GM19324 (cell line): ENCODE data around the gene RIOX2.

Experiments used
- ATAC-seq: cut with Tn5 transposase; IDR thresholded peaks from one replicate; pipeline ENCODE4 v1.9.1; 2021; ENCODE audit warnings: mild to moderate bottlenecking, moderate library complexity; ENCODE audit not compliant: unreplicated experiment, low FRiP score

Gene RIOX2

DNA sequence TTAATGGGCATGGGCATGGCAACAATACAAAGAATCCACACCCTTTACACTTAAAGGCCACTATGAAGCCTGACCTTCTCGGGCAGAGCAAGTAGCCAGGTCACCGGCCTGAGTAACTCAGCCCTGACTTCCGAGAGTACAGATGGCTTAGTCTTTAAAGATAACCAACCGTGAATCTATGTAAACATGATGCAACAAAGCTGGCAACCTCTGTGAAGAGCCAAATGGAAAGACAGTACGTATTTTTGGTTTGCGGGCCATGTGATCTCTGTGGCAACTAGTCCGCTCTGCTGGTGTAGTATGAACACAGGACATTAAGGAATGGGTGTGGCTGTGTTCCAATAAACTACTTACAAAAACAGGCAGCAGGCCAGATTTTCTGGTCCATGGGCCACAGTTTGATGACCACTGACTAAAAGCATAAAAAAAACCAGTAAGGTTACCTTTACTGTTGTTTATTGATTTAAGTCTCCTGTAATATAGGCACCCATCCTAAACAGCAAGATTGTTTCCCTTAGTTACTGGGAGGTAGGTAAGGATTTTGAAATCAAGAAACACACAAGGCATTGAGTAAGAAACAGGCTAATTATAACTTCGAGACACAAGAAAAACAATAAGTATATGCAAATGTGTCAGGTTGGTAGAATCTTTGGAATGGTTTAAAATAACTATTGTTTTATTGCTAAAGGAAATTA is 14.5 kb downstream of the RIOX2 start:
- ATAC-seq: no peak

- ATAC-seq: no peak
Observed at GRCh38 chr3:97956051-97956450, 16.2 kb downstream of the RIOX2 start.

- ATAC-seq: no peak
Observed at GRCh38 chr3:97954228-97954827, 17.9 kb downstream of the RIOX2 start.

- ATAC-seq: no peak
Observed at GRCh38 chr3:97952872-97953271, 19.4 kb downstream of the RIOX2 start.

DNA sequence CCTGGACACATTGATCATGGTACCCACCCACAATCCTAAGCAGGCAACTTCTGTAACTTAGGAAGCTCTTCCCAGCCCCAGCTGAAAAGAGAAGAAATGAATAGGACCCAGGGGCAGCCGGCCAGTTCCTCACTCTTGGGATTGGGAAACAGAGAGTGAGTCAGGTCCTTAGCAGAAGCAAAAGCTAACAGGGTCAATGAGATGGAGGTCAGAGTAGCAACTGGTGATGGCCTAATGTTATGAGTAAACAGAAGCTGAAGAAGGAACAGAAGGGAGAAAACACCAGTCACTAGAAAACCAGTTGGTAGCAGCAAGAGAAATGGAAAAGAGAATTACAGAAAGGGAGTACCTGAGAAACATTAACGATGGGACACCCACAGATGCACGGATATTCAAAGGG is 20.0 kb downstream of the RIOX2 start:
- no peak for ATAC-seq

DNA sequence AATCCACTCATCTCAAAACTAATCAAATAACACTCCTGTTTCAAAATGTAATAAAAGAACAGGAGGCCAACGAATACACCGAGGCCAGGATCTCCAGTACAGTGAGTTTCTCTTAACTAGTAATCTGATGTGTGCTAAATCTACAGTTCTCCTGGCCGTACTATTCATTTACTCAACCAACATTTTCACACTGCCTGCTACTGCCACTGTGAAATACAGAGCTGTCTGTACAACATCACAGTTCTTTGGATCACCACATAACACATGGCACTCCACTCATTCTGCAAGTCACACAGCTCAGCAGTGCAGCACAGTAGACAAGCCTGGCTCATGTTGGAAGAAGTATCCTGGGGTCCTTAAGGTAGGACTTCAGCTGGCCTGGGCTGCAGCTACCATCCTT is 21.9 kb downstream of the RIOX2 start:
- no peak for ATAC-seq

DNA sequence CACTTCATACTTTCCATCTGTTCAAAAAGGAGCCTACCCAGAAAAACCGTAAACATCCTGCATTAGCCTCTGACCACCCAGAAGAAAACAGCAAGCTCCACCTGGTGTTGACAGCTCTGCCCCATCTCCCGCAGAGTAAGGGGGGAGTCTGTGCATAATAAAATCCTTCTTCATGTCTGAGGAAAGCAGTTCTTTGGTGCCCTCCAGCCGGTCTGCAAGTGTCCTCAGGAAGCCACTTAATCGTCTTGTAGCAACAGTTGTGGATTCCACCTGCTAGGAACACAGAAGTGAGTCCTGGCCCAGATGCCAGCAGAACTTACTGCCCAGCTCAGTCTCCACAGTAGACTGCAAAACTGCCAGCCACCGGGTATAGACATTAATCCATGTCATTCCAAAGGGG is 22.5 kb downstream of the RIOX2 start:
- no peak for ATAC-seq

DNA sequence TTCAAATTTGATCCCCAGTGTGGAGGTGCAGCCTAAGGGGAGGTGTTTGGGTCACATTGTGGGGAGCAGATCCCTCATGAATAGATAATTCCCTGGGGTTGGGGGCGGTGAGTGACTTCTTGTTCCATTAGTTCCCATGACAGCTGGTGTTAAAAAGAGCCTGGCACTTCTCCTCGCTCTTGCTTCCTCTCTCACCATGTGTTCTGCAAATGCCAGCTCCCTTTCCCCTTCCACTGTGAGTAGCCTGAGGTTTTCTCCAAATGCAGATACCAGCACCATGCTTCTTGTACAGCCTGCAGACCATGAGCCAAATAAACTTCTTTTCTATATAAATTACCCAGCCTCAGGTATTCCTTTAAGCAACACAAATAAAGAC is 23.1 kb downstream of the RIOX2 start:
- no peak for ATAC-seq

DNA sequence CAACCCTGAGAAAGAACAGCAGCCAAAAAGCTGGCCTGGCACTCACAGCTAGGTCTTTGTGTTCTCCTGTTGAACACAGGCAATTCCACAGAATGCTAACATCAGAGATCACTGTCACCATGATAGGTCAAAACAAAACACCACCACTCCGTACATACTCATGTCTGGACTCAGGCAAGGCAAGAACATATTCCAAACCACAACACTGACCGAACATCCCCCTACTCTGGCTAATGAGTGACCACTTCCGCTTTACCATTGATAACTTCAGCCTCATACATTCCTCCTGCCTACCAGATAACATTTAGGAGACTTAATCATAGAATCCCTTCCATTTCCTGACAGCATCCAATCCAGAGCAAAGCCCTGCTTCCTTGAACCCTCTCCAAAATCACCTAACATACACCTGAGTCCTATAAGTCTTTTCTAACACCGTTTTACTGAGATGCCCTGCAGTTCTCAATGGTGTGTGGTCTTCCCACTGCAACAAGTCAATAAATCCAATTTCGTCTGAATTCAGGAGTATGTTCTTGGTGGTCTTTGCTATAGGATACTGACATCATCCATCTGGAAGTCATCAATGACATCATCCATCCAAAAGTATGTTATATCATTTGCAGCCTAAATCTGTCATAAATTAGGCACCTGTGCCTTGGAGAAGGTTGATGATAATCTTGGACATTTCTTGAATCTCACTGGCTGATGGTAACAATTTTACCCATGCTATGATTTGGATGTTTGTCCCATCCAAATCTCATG is 23.7 kb downstream of the RIOX2 start:
- ATAC-seq: no peak

DNA sequence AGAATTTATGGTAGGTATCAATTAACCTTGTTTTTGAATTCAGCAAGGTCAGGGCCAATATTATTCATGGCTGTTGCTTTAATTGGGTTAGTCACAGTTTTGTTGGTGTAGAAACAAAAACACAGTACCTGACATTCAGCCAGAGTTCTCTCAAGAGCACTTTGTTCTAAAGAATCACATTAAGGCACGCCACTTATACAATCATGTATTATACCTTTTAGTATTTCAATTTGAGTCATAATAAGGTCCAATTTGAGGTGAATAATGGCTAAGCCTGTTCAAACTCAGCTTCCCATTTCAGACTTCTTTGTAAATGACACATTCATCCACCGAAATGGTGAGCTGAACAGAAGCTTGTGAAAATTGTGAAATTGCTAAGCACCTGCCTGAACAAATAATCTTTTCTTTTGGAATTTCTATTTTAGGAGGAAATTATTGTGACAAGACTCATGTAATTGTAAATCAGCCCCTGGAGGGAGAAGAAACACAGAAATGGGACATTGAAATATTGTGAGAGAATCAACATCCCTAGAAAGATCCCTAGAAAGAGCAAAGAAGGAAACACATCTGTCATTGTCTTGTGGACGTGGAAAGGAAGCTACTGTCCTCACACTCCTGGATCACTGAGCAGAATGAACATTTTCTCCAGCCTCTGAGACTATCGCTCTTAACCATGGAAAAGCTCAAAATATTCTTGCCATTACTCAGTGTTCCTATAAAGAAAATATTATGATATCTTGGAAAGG is 29.3 kb downstream of the RIOX2 start:
- no peak for ATAC-seq

- no peak for ATAC-seq
Observed at GRCh38 chr3:97940034-97940433, 32.2 kb downstream of the RIOX2 start.

DNA sequence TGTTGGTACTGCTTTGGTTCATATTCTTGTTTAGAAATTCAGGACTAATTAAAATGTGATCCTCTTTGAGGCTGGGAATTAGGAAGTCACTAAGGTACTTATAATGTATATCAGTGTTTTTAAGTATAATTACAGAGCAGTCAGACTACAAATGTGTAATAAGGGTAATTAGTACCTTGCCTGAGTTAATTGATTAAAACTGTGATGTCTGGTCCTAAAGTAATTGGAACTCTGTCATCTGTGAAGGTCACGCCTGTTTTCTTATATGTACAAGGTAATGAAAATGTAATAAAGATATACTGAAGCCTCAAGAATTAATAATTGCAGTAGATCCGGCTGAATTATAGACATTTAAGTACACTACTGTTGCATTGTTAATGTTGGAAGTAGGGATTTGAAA is 32.8 kb downstream of the RIOX2 start:
- ATAC-seq: no peak

GRCh38 chr3:97938444-97938843 is 33.8 kb downstream of the RIOX2 start:
- ATAC-seq: no peak

- no peak for ATAC-seq
Observed at GRCh38 chr3:97937205-97937604, 35.0 kb downstream of the RIOX2 start.

GRCh38 chr3:97935842-97936241 is 36.4 kb downstream of the RIOX2 start:
- ATAC-seq: no peak

GRCh38 chr3:97934980-97935695 is 37.1 kb downstream of the RIOX2 start:
- ATAC-seq: no peak

GRCh38 chr3:97932387-97932801 is 39.8 kb downstream of the RIOX2 start:
- ATAC-seq: no peak

GRCh38 chr3:97931218-97931617 is 41.0 kb downstream of the RIOX2 start:
- ATAC-seq: no peak

- no peak for ATAC-seq
Observed at GRCh38 chr3:97930018-97930417, 42.2 kb downstream of the RIOX2 start.

DNA sequence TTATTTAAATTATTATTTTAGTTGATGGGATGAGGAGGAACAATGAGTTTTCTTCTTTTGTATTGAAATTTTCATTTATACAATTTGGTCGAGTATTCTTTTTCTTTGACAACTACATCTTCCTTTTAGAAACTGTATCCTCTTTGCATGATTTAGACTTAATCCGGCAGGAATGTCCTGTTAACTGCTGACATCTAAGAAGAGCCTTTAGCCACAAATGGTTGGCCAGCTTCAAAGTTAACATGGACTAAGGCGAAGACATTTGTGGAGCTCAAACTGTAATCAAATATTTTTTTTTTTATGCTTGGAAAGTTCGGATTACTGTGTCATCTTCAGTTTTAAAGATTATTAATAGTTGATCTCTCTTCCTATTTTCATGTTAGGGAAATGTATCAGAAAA is 43.2 kb downstream of the RIOX2 start:
- no peak for ATAC-seq

DNA sequence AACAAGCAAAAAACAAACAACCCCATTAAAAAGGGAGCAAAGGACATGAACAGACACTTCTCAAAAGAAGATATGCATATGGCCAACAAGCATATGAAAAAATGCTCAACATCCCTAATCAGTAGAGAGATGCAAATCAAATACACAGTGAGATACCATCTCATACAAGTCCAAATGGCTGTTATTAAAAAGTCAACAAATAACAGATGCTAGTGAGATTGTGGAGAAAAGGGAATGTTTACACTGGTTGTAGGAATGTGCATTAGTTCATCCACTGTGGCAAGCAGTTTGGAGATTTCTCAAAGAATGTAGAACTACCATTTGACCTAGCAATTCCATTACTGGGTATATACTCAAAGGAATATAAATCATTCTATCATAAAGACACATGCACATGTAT is 44.5 kb downstream of the RIOX2 start:
- no peak for ATAC-seq
